Activated T-cell treated with anti-CD3 and anti-CD28 coated beads, Interleukin-2, amount 50 U/mL, for 1 hour (primary cell): Measurements from ENCODE around the gene HDGFL2.

ENCODE experiments used
- DNase-seq: peaks from one replicate; pipeline ENCODE4 v3.0.0-alpha.2; 2020

HDGFL2 gene

GRCh38 chr19:4499855-4500254 lies 27.8 kb downstream of the HDGFL2 start:
- no peak for DNase-seq

GRCh38 chr19:4500841-4501591 lies 28.9 kb downstream of the HDGFL2 start:
- no peak for DNase-seq

- DNase-seq: no peak
Observed at GRCh38 chr19:4501691-4502090, 29.6 kb downstream of the HDGFL2 start.

GRCh38 chr19:4502282-4503131 lies 30.4 kb downstream of the HDGFL2 start:
- DNase-seq: no peak

- DNase-seq: no peak
Observed at GRCh38 chr19:4503132-4503824, 31.2 kb downstream of the HDGFL2 start.

- DNase-seq: no peak
Observed at GRCh38 chr19:4503825-4504170, 31.7 kb downstream of the HDGFL2 start.

- no peak for DNase-seq
Observed at GRCh38 chr19:4504297-4504701, 32.2 kb downstream of the HDGFL2 start.

- no peak for DNase-seq
Observed at GRCh38 chr19:4504891-4505569, 32.9 kb downstream of the HDGFL2 start.

- DNase-seq: no peak
Observed at GRCh38 chr19:4505570-4506448, 33.7 kb downstream of the HDGFL2 start.

GRCh38 chr19:4506449-4507149 lies 34.5 kb downstream of the HDGFL2 start:
- no peak for DNase-seq

GRCh38 chr19:4507150-4507452 lies 35.0 kb downstream of the HDGFL2 start:
- DNase-seq: no peak

- no peak for DNase-seq
Observed at GRCh38 chr19:4507804-4508203, 35.7 kb downstream of the HDGFL2 start.

- DNase-seq: no peak
Observed at GRCh38 chr19:4508698-4509097, 36.6 kb downstream of the HDGFL2 start.

- no peak for DNase-seq
Observed at GRCh38 chr19:4510435-4511255, 38.5 kb downstream of the HDGFL2 start.

GRCh38 chr19:4511300-4512054 lies 39.4 kb downstream of the HDGFL2 start:
- no peak for DNase-seq

- no peak for DNase-seq
Observed at GRCh38 chr19:4512070-4512469, 40.0 kb downstream of the HDGFL2 start.

- no peak for DNase-seq
Observed at GRCh38 chr19:4513248-4513647, 41.2 kb downstream of the HDGFL2 start.

- no peak for DNase-seq
Observed at GRCh38 chr19:4515732-4516131, 43.6 kb downstream of the HDGFL2 start.

- no peak for DNase-seq
Observed at GRCh38 chr19:4516199-4516938, 44.3 kb downstream of the HDGFL2 start.
